LNCAP (cell line): ENCODE results near the gene TRPM4.

ENCODE experiments used
- CTCF ChIP-seq: fragments of 450-650 bp; IDR thresholded peaks from 2 replicates; pipeline ENCODE4 v1.5.1; 2017; ENCODE audit warnings: mild to moderate bottlenecking

TRPM4 gene

GRCh38 chr19:49247676-49248075, 90.1 kb downstream of the TRPM4 start:
- no peak for TF ChIP-seq CTCF

GRCh38 chr19:49249933-49250332, 92.3 kb downstream of the TRPM4 start:
- TF ChIP-seq CTCF = no peak

- no peak for TF ChIP-seq CTCF
These were observed 98.1 kb downstream of the TRPM4 start for GRCh38 chr19:49255674-49256073.

- no peak for TF ChIP-seq CTCF
These were observed 99.1 kb downstream of the TRPM4 start for GRCh38 chr19:49256691-49257090.
